H1 (cell line): ENCODE measurements around the gene KAT2A. TPM values are rescaled to one million over a fixed set of nuclear protein-coding genes. Genes with fewer than 3 reads are reported as not detected.

Source experiments
- CTCF ChIA-PET: fragments of 300-600 bp; sonication (Branson Sonifier 250); formaldehyde crosslinking; loops from one replicate; lab custom pipeline; 2021; ENCODE audit not compliant: partially characterized antibody; lab: Charles Lee
- POLR2A ChIA-PET: fragments of 300-600 bp; sonication (Branson Sonifier 250); formaldehyde crosslinking; loops from one replicate; lab custom pipeline; 2021; ENCODE audit warnings: inconsistent platforms; ENCODE audit not compliant: partially characterized antibody; lab: Charles Lee
- DNase-seq, 2 experiments: peaks; one replicate each; pipeline versions ENCODE4 v3.0.0 to v3.0.0-alpha.2; 2010 to 2022; ENCODE audit warnings: low spot score in 2 of 2, low read depth in 1 of 2, mixed read lengths in 1 of 2
- FAIRE-seq: peaks from 2 replicates; lab custom pipeline; 2011; peaks lifted over from hg19 to GRCh38; lab: Jason Lieb, UNC
- H2AFZ ChIP-seq: 2 replicates; pipeline ENCODE4 v1.8.1; 2012; ENCODE audit warnings: low read length, inconsistent platforms
- H2AK5ac ChIP-seq: 2 replicates; pipeline ENCODE4 v1.6.1; 2013; ENCODE audit warnings: low read depth, low read length
- H2BK120ac ChIP-seq: replicated peaks from 2 replicates; pipeline ENCODE3; 2013; ENCODE audit warnings: low read depth, low read length, inconsistent platforms
- H2BK12ac ChIP-seq: 2 replicates; pipeline ENCODE4 v1.6.1; 2013; ENCODE audit warnings: low read depth, low read length
- H2BK15ac ChIP-seq: 2 replicates; pipeline ENCODE4 v1.6.1; 2013; ENCODE audit warnings: low read length
- H2BK20ac ChIP-seq: 2 replicates; pipeline ENCODE4 v1.6.1; 2013; ENCODE audit warnings: low read length
- H2BK5ac ChIP-seq: 2 replicates; pipeline ENCODE4 v1.6.1; 2013; ENCODE audit warnings: low read depth, low read length
- H3K14ac ChIP-seq: 2 replicates; pipeline ENCODE4 v1.6.1; 2013; ENCODE audit warnings: inconsistent platforms; ENCODE audit not compliant: insufficient read length
- H3K18ac ChIP-seq: 2 replicates; pipeline ENCODE4 v1.6.1; 2013; ENCODE audit warnings: low read length; ENCODE audit errors: extremely low read depth
- H3K23ac ChIP-seq: 2 replicates; pipeline ENCODE4 v1.6.1; 2013; ENCODE audit warnings: inconsistent platforms; ENCODE audit not compliant: insufficient read length
- H3K23me2 ChIP-seq: 2 replicates; pipeline ENCODE4 v1.6.1; 2013; ENCODE audit warnings: low read depth, low read length
- H3K27ac ChIP-seq: 2 replicates; pipeline ENCODE4 v1.6.1; 2011; ENCODE audit warnings: low read depth, low read length, inconsistent platforms
- H3K27me3 ChIP-seq, 4 experiments: replicated peaks in 1 of 4; 1 replicate in 1 of 4; 2 replicates in 3 of 4; pipeline versions ENCODE4 v1.6.1 to v1.8.1; 2011 to 2013; ENCODE audit warnings: low read length in 3 of 4, mild to moderate bottlenecking in 3 of 4, inconsistent platforms in 2 of 4, mixed read lengths in 2 of 4, moderate library complexity in 1 of 4; ENCODE audit not compliant: control insufficient read depth in 3 of 4, insufficient read depth in 3 of 4; ENCODE audit errors: extremely low read depth in 1 of 4
- H3K36me3 ChIP-seq, 4 experiments: 2 replicates each; pipeline versions ENCODE4 v1.6.1 to v1.8.1; 2011 to 2013; ENCODE audit warnings: mild to moderate bottlenecking in 4 of 4, low read length in 3 of 4, moderate library complexity in 2 of 4, control low read depth in 1 of 4, inconsistent platforms in 1 of 4; ENCODE audit not compliant: insufficient read depth in 4 of 4, control insufficient read depth in 2 of 4
- H3K4ac ChIP-seq: replicated peaks from 2 replicates; pipeline ENCODE3; 2013; ENCODE audit warnings: low read length, low read depth, mixed read lengths, inconsistent platforms; ENCODE audit not compliant: insufficient read length
- H3K4me1 ChIP-seq, 4 experiments: replicated peaks in 1 of 4; 1 replicate in 1 of 4; 2 replicates in 3 of 4; pipeline versions ENCODE4 v1.6.1 to v1.8.1; 2011 to 2013; ENCODE audit warnings: low read length in 3 of 4, inconsistent platforms in 2 of 4, mixed read lengths in 1 of 4; ENCODE audit not compliant: insufficient read depth in 4 of 4, control insufficient read depth in 3 of 4
- H3K4me2 ChIP-seq, 2 experiments: 2 replicates each; pipeline versions ENCODE4 v1.6.1 to v1.8.1; 2011 to 2013; ENCODE audit warnings: low read depth in 2 of 2, low read length in 2 of 2, control low read depth in 1 of 2, inconsistent platforms in 1 of 2, mild to moderate bottlenecking in 1 of 2; ENCODE audit not compliant: insufficient read depth in 1 of 2
- H3K4me3 ChIP-seq, 4 experiments: fragments of 200-600, 300-600 bp in 1 of 4; sonication (generic), shearing (Covaris generic), sonication (Bioruptor Twin) in 1 of 4; 2 replicates each; pipeline versions ENCODE4 v1.5.1 to v1.8.1; 2011 to 2016; ENCODE audit warnings: low read length in 4 of 4, low read depth in 3 of 4, control low read depth in 2 of 4, inconsistent platforms in 2 of 4, mild to moderate bottlenecking in 2 of 4, mixed read lengths in 1 of 4, moderate library complexity in 1 of 4; ENCODE audit not compliant: insufficient read depth in 2 of 4; ENCODE audit errors: extremely low read depth in 1 of 4
- H3K56ac ChIP-seq: replicated peaks from 2 replicates; pipeline ENCODE3; 2013; ENCODE audit warnings: low read depth, mild to moderate bottlenecking, mixed read lengths, low read length, inconsistent platforms; ENCODE audit not compliant: insufficient read length
- H3K79me1 ChIP-seq: 2 replicates; pipeline ENCODE4 v1.6.1; 2013; ENCODE audit warnings: low read depth, low read length, control low read depth
- H3K79me2 ChIP-seq, 2 experiments: 2 replicates each; pipeline versions ENCODE4 v1.6.1 to v1.8.1; 2012 to 2013; ENCODE audit warnings: low read length in 2 of 2, mild to moderate bottlenecking in 2 of 2, inconsistent platforms in 1 of 2; ENCODE audit not compliant: insufficient read depth in 2 of 2, control insufficient read depth in 1 of 2
- H3K9ac ChIP-seq, 4 experiments: replicated peaks in 1 of 4; 1 replicate in 1 of 4; 2 replicates in 3 of 4; pipeline versions ENCODE4 v1.6.1 to v1.8.1; 2011 to 2013; ENCODE audit warnings: low read depth in 3 of 4, low read length in 3 of 4, control low read depth in 2 of 4, mild to moderate bottlenecking in 2 of 4, moderate library complexity in 2 of 4, inconsistent platforms in 1 of 4; ENCODE audit errors: extremely low read depth in 1 of 4
- H3K9me3 ChIP-seq, 2 experiments: 2 replicates each; pipeline versions ENCODE4 v1.6.1 to v1.8.1; 2012 to 2013; ENCODE audit warnings: mild to moderate bottlenecking in 2 of 2, moderate library complexity in 2 of 2, control low read depth in 1 of 2, inconsistent platforms in 1 of 2, low read depth in 1 of 2, low read length in 1 of 2, mixed read lengths in 1 of 2; ENCODE audit not compliant: insufficient read depth in 2 of 2
- H4K20me1 ChIP-seq, 2 experiments: replicated peaks in 1 of 2; 2 replicates each; pipeline versions ENCODE3 to v1.8.1; 2011 to 2013; ENCODE audit warnings: inconsistent platforms in 2 of 2, low read length in 2 of 2, mild to moderate bottlenecking in 1 of 2; ENCODE audit not compliant: insufficient read depth in 2 of 2, control insufficient read depth in 1 of 2
- H4K5ac ChIP-seq: 2 replicates; pipeline ENCODE4 v1.6.1; 2013; ENCODE audit warnings: low read length, low read depth, mixed read lengths, inconsistent platforms; ENCODE audit not compliant: insufficient read length
- H4K8ac ChIP-seq: 2 replicates; pipeline ENCODE4 v1.8.0; 2013; ENCODE audit warnings: mild to moderate bottlenecking, moderate library complexity, low read length, inconsistent platforms; ENCODE audit not compliant: insufficient read depth; ENCODE audit errors: extremely low read depth
- H4K91ac ChIP-seq: replicated peaks from 2 replicates; pipeline ENCODE3; 2013; ENCODE audit warnings: low read length, mixed read lengths, inconsistent platforms; ENCODE audit not compliant: insufficient read length
- CBX5 ChIP-seq: fragments of 300-800, 300-1000 bp; sonication (generic); IDR thresholded peaks from 2 replicates; pipeline ENCODE4 v1.7.1; 2016; ENCODE audit warnings: antibody characterized with exemption, low read length, low read depth
- CEBPB ChIP-seq: IDR thresholded peaks from 2 replicates; pipeline ENCODE4 v1.6.1; 2012; ENCODE audit warnings: low read depth, low read length
- CREB1 ChIP-seq: IDR thresholded peaks from 2 replicates; pipeline ENCODE4 v1.6.1; 2012; ENCODE audit warnings: inconsistent platforms
- EP300 ChIP-seq, 2 experiments: IDR thresholded peaks; 1 replicate in 1 of 2; 2 replicates in 1 of 2; pipeline ENCODE4 v1.6.1; 2011 to 2012; ENCODE audit warnings: low read depth in 2 of 2, low read length in 2 of 2, mild to moderate bottlenecking in 2 of 2, borderline replicate concordance in 1 of 2, inconsistent platforms in 1 of 2, moderate library complexity in 1 of 2
- HDAC2 ChIP-seq, 2 experiments: fragments of 300-600 bp in 1 of 2; sonication (generic) in 1 of 2; IDR thresholded peaks; 2 replicates each; pipeline ENCODE4 v1.6.1; 2011 to 2012; ENCODE audit warnings: low read depth in 2 of 2, low read length in 2 of 2, mild to moderate bottlenecking in 2 of 2, moderate library complexity in 2 of 2, borderline replicate concordance in 1 of 2, inconsistent platforms in 1 of 2
- KDM1A ChIP-seq: fragments of 200-600, 300-600 bp; sonication (generic); IDR thresholded peaks from 2 replicates; pipeline ENCODE4 v1.7.1; 2016; ENCODE audit warnings: mild to moderate bottlenecking, low read length, borderline replicate concordance
- POLR2A ChIP-seq, 2 experiments: IDR thresholded peaks; 1 replicate in 1 of 2; 2 replicates in 1 of 2; pipeline ENCODE4 v1.6.1; 2011; ENCODE audit warnings: low read depth in 2 of 2, low read length in 2 of 2, mild to moderate bottlenecking in 2 of 2; ENCODE audit errors: control extremely low read depth in 1 of 2
- SAP30 ChIP-seq: fragments of 300-600 bp; sonication (generic); IDR thresholded peaks from 2 replicates; pipeline ENCODE4 v1.7.1; 2012; ENCODE audit warnings: low read length, moderate library complexity, mild to moderate bottlenecking, inconsistent platforms; ENCODE audit not compliant: insufficient read depth, insufficient replicate concordance
- SP1 ChIP-seq: IDR thresholded peaks from 2 replicates; pipeline ENCODE4 v1.6.1; 2011; ENCODE audit warnings: low read depth, low read length
- SP4 ChIP-seq: IDR thresholded peaks from 2 replicates; pipeline ENCODE4 v1.6.1; 2012; ENCODE audit warnings: low read length, inconsistent platforms
- SUZ12 ChIP-seq: fragments of 200-600 bp; sonication (generic); IDR thresholded peaks from 2 replicates; pipeline ENCODE4 v1.6.1; 2012; ENCODE audit warnings: mild to moderate bottlenecking, inconsistent platforms, low read length, moderate library complexity, mixed read lengths
- WGBS, 2 experiments: shearing (Covaris generic) in 1 of 2; methylation state at CpG; one replicate each; pipeline versions ENCODE4 v1.1.6 to v1.1.7; 2013 to 2015; ENCODE audit warnings: low lambda C conversion rate in 2 of 2, mixed read lengths in 2 of 2, inconsistent platforms in 1 of 2, low coverage in 1 of 2, missing lambda C conversion rate in 1 of 2; ENCODE audit not compliant: insufficient replicate concordance in 2 of 2, insufficient coverage in 1 of 2, insufficient read length in 1 of 2; ENCODE audit errors: extremely low coverage in 1 of 2, missing lambda C conversion rate in 1 of 2; 5-methylcytosine and 5-hydroxymethylcytosine counted together
- polyA plus RNA-seq, 7 experiments: library from polyadenylated mRNA; depleted of rRNA in 3 of 7; stranded (reverse) in 5 of 7; unstranded in 2 of 7; fragments of >200 nt in 5 of 7; fragments of 200-250 nt in 2 of 7; gene quantifications; 1 replicate in 5 of 7; 2 replicates in 1 of 7; 4 replicates in 1 of 7; pipeline versions ENCODE4 v1.2.1 to v1.2.3, GENCODE V29; 2011 to 2013; ENCODE audit warnings: missing spikeins in 2 of 7, mixed read lengths in 2 of 7
- total RNA-seq: library from RNA; stranded (reverse); fragmentation: NEBNext Ultra II Directional; extraction: Animal tissue kit (Norgen Biotek cat#: 25700); gene quantifications from 2 replicates; pipeline ENCODE4 v1.2.1, GENCODE V29; 2021
- TF ChIP-seq, protein P1 (sequence below): IDR thresholded peaks from 2 replicates; pipeline ENCODE4 v1.6.1; 2011; ENCODE audit warnings: low read length, improper control_type of control experiment

The KAT2A gene
- total and polyA plus RNA-seq, 2 of the 8 experiments (the other 6 are each of a cell fraction or from before 2014, with no cell fraction given), result 34.2 to 40.1 TPM

DNA sequence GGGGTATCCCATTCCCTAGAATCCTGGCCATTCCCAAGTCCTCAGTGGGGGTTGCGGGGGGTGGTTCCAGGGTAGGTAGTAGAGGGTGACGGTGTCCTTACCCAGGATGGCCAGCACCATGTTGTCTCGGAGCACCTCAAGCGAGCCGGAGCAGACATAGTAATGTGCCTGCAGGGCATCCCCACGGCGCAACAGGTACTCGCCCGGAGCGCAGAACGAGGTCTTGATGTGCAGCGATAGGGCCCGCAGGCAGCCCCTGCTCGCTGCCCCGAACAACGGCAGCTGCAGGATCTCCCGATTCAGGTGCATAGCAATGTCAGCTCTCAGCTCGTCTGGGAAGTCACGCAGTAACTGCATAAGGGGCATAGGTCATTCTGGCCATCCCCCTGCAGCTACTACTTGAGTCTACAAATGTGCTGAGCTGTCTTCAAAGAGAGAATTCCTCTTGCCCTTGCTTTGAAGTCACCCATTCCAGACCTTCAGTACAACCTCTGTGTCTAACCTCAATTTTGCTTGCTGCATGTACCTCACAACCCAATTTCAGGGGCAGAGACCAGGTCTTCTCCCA lies 45.1 kb upstream of the KAT2A start:
- H3K9ac ChIP-seq, result no peak overlapping the region
- H3K23ac ChIP-seq, result no peak overlapping the region
- no peak overlapping the region for H4K8ac ChIP-seq
- FAIRE-seq, result no peak
- DNase-seq, result no peak
- no peak overlapping the region for H2BK20ac ChIP-seq
- no peaks in the 10 kb centered on the region for H3K79me1 ChIP-seq
- no peak overlapping the region for H2AK5ac ChIP-seq
- H3K4me3 ChIP-seq, result no peak overlapping the region
- no peak overlapping the region for H3K56ac ChIP-seq
- no peak overlapping the region for H4K5ac ChIP-seq
- no peak overlapping the region for H3K14ac ChIP-seq
- no peak overlapping the region for H2BK5ac ChIP-seq
- H3K36me3 ChIP-seq, result no peaks in the 10 kb centered on the region
- POLR2A ChIA-PET, result no interaction called here
- no peak overlapping the region for H2BK12ac ChIP-seq
- no peak overlapping the region for H2BK15ac ChIP-seq
- no peak overlapping the region for H3K4me2 ChIP-seq
- no peak overlapping the region for H3K18ac ChIP-seq
- H4K20me1 ChIP-seq, result no peaks in the 10 kb centered on the region
- WGBS, 2 experiments, result 90% methylated on average over 19 of the region's 19 CpGs; no CpG with 5 or more reads in 1 of the 2 experiments
- H3K27me3 ChIP-seq, result no peaks in the 10 kb centered on the region
- TF ChIP-seq POLR2A (IDR thresholded peaks at IDR 0.05; ENCODE audit: control extremely low read depth in 1 of 2, low read depth in 2 of 2, low read length in 2 of 2), result no peak
- TF ChIP-seq SP4, result no peak
- no peak for TF ChIP-seq CREB1
- no peak for TF ChIP-seq CBX5
- TF ChIP-seq CEBPB, result no peak
- TF ChIP-seq, protein P1, sequence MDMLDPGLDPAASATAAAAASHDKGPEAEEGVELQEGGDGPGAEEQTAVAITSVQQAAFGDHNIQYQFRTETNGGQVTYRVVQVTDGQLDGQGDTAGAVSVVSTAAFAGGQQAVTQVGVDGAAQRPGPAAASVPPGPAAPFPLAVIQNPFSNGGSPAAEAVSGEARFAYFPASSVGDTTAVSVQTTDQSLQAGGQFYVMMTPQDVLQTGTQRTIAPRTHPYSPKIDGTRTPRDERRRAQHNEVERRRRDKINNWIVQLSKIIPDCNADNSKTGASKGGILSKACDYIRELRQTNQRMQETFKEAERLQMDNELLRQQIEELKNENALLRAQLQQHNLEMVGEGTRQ, result no peak
- TF ChIP-seq EP300 (IDR thresholded peaks at IDR 0.05; ENCODE audit: borderline replicate concordance in 1 of 2, low read depth in 2 of 2, low read length in 2 of 2), result no peak
- no peak for TF ChIP-seq HDAC2 (IDR thresholded peaks at IDR 0.05; ENCODE audit: borderline replicate concordance in 1 of 2, low read depth in 2 of 2, low read length in 2 of 2)
- no peak for TF ChIP-seq SUZ12
- TF ChIP-seq KDM1A, result no peak
- TF ChIP-seq SP1, result no peak
- TF ChIP-seq SAP30, result no peak
- TF ChIP-seq, all 59 proteins: peak for 0
- H3K9me3 ChIP-seq, result no peaks in the 10 kb centered on the region
- CTCF ChIA-PET, result interaction anchor here (1.4 kb wide), 1 partner anchor 206 kb away, joined by 3 read pairs; no protein-coding TSS in a partner anchor
- no peaks in the 10 kb centered on the region for H3K79me2 ChIP-seq
- H3K4me1 ChIP-seq, result no peaks in the 10 kb centered on the region; a peak in 2 of 7 replicates
- no peak overlapping the region for H4K91ac ChIP-seq
- no peak overlapping the region for H2BK120ac ChIP-seq
- no peaks in the 10 kb centered on the region for H3K23me2 ChIP-seq
- H3K4ac ChIP-seq, result no peak overlapping the region
- no peak overlapping the region for H2AFZ ChIP-seq
- H3K27ac ChIP-seq, result no peak overlapping the region
